ENCODE data around the gene RSRC1. TPM values are rescaled to one million over a fixed set of nuclear protein-coding genes. Genes with fewer than 3 reads are reported as not detected.

Gene RSRC1
- total RNA-seq, 1 donor from 2014 or later = 38.5 TPM

GRCh38 chr3:158452334-158452733 lies 342.4 kb downstream of the RSRC1 start:
- no peak for TF ChIP-seq POLR2A (IDR thresholded peaks at IDR 0.05)
- no peak for TF ChIP-seq CTCF (IDR thresholded peaks at IDR 0.05)
- TF ChIP-seq POLR2AphosphoS5 (IDR thresholded peaks at IDR 0.05; ENCODE audit: insufficient read depth in 1 of 2, low read depth in 1 of 2) = no peak
- Histone ChIP-seq H3K36me3 (no peaks in the 10 kb centered on the region), H3K27me3 (no peaks in the 10 kb centered on the region), H3K9me3 (no peaks in the 10 kb centered on the region), H3K4me3 (no peak overlapping the region), H3K27ac (no peak overlapping the region), H3K4me1 (no peaks in the 10 kb centered on the region)
- intact Hi-C loops (cut with DNase I) = no loop called here
- DNase-seq (ENCODE audit: extremely low spot score in 2 of 2) = no peak

- Histone ChIP-seq H3K27ac (no peak overlapping the region), H3K4me1 (no peaks in the 10 kb centered on the region), H3K9me3 (no peaks in the 10 kb centered on the region), H3K27me3 (no peaks in the 10 kb centered on the region), H3K4me3 (no peak overlapping the region), H3K36me3 (no peaks in the 10 kb centered on the region)
- TF ChIP-seq CTCF (IDR thresholded peaks at IDR 0.05) (no peak), POLR2A (IDR thresholded peaks at IDR 0.05) (no peak), POLR2AphosphoS5 (IDR thresholded peaks at IDR 0.05; ENCODE audit: insufficient read depth in 1 of 2, low read depth in 1 of 2) (no peak)
- no peak for DNase-seq (ENCODE audit: extremely low spot score in 2 of 2)
- intact Hi-C loops (cut with DNase I) = no loop called here
These were observed 343.1 kb downstream of the RSRC1 start for GRCh38 chr3:158453004-158453403.

GRCh38 chr3:158453865-158454264 lies 344.0 kb downstream of the RSRC1 start:
- intact Hi-C loops (cut with DNase I) = no loop called here
- Histone ChIP-seq H3K27me3 (no peaks in the 10 kb centered on the region), H3K36me3 (no peaks in the 10 kb centered on the region), H3K9me3 (no peaks in the 10 kb centered on the region), H3K27ac (no peak overlapping the region), H3K4me3 (no peak overlapping the region), H3K4me1 (no peaks in the 10 kb centered on the region)
- no peak for DNase-seq (ENCODE audit: extremely low spot score in 2 of 2)
- TF ChIP-seq CTCF (IDR thresholded peaks at IDR 0.05) (no peak), POLR2A (IDR thresholded peaks at IDR 0.05) (no peak), POLR2AphosphoS5 (IDR thresholded peaks at IDR 0.05; ENCODE audit: insufficient read depth in 1 of 2, low read depth in 1 of 2) (no peak)

- Histone ChIP-seq H3K27ac (no peak overlapping the region), H3K9me3 (no peaks in the 10 kb centered on the region), H3K4me1 (no peaks in the 10 kb centered on the region), H3K36me3 (no peaks in the 10 kb centered on the region), H3K27me3 (no peaks in the 10 kb centered on the region), H3K4me3 (no peak overlapping the region)
- intact Hi-C loops (cut with DNase I) = no loop called here
- DNase-seq (ENCODE audit: extremely low spot score in 2 of 2) = no peak
- TF ChIP-seq POLR2AphosphoS5 (IDR thresholded peaks at IDR 0.05; ENCODE audit: insufficient read depth in 1 of 2, low read depth in 1 of 2) (no peak), POLR2A (IDR thresholded peaks at IDR 0.05) (no peak), CTCF (IDR thresholded peaks at IDR 0.05) (no peak)
These were observed 345.5 kb downstream of the RSRC1 start for GRCh38 chr3:158455406-158455805.

GRCh38 chr3:158456114-158456513 lies 346.2 kb downstream of the RSRC1 start:
- intact Hi-C loops (cut with DNase I) = no loop called here
- H3K4me3 ChIP-seq = no peak overlapping the region
- no peaks in the 10 kb centered on the region for H3K27me3 ChIP-seq
- no peaks in the 10 kb centered on the region for H3K9me3 ChIP-seq
- H3K36me3 ChIP-seq = no peaks in the 10 kb centered on the region
- TF ChIP-seq CTCF (IDR thresholded peaks at IDR 0.05) (no peak), POLR2A (IDR thresholded peaks at IDR 0.05) (no peak), POLR2AphosphoS5 (IDR thresholded peaks at IDR 0.05; ENCODE audit: insufficient read depth in 1 of 2, low read depth in 1 of 2) (no peak)
- no peak for DNase-seq (ENCODE audit: extremely low spot score in 2 of 2)
- no peaks in the 10 kb centered on the region for H3K4me1 ChIP-seq
- no peak overlapping the region for H3K27ac ChIP-seq
